MM.1S (cell line): ENCODE results near the gene RASAL1.

Experiments
- CTCF ChIP-seq: fragments of 300-600 bp; sonication (generic); IDR thresholded peaks from 2 replicates; pipeline ENCODE4 v1.5.1; 2016; ENCODE audit warnings: antibody characterized with exemption, low read length, mixed read lengths
- EZH2 ChIP-seq: fragments of 300-600 bp; sonication (generic); optimal IDR thresholded peaks from 2 replicates; pipeline ENCODE3; 2017; ENCODE audit warnings: low read depth, mild to moderate bottlenecking, antibody characterized with exemption, low read length, mixed read lengths

GRCh38 chr12:113083863-113084435 lies 51.6 kb downstream of the RASAL1 start:
- TF ChIP-seq CTCF = no peak
- no peak for TF ChIP-seq EZH2
